HepG2 (cell line): ENCODE measurements around the gene PLLP. TPM values are rescaled to one million over a fixed set of nuclear protein-coding genes. Genes with fewer than 3 reads are reported as not detected.

ENCODE experiments used
- DMTF1 ChIP-seq: sonication (generic); formaldehyde crosslinking; IDR thresholded peaks from 2 replicates; pipeline ENCODE4 v1.4.0; 2020; ENCODE audit warnings: mild to moderate bottlenecking, missing genetic modification reagents
- HIC2 ChIP-seq: sonication (generic); formaldehyde crosslinking; IDR thresholded peaks from 2 replicates; pipeline ENCODE4 v1.9.0; 2022; ENCODE audit warnings: low read depth, missing genetic modification reagents
- HNF4G ChIP-seq, 2 experiments: sonication (generic) in 1 of 2; formaldehyde crosslinking in 1 of 2; IDR thresholded peaks; 2 replicates each; pipeline versions ENCODE4 v1.4.0 to v1.6.1; 2011 to 2020; ENCODE audit warnings: borderline replicate concordance in 2 of 2, low read depth in 2 of 2, mild to moderate bottlenecking in 2 of 2, low read length in 1 of 2, missing genetic modification reagents in 1 of 2, moderate library complexity in 1 of 2
- JUNB ChIP-seq: sonication (generic); formaldehyde crosslinking; IDR thresholded peaks from 2 replicates; pipeline ENCODE4 v1.8.0; 2022; ENCODE audit warnings: missing genetic modification reagents, mild to moderate bottlenecking, borderline replicate concordance
- MXD1 ChIP-seq: sonication (generic); formaldehyde crosslinking; IDR thresholded peaks from 2 replicates; pipeline ENCODE4 v1.4.0; 2020; ENCODE audit warnings: mild to moderate bottlenecking, missing genetic modification reagents
- U2AF2 ChIP-seq: fragments of 200-400 bp; formaldehyde crosslinking; IDR thresholded peaks from 2 replicates; pipeline ENCODE4 v1.6.1; 2017; ENCODE audit warnings: low read depth, mild to moderate bottlenecking, low read length
- ZBTB7B ChIP-seq: sonication (generic); formaldehyde crosslinking; IDR thresholded peaks from 2 replicates; pipeline ENCODE4 v1.4.0; 2020; ENCODE audit warnings: missing genetic modification reagents
- ZFYVE20 ChIP-seq: sonication (generic); formaldehyde crosslinking; IDR thresholded peaks from 2 replicates; pipeline ENCODE4 v1.8.0; 2023; ENCODE audit warnings: low read depth, mild to moderate bottlenecking, moderate library complexity, missing genetic modification reagents, borderline replicate concordance
- ZNF350 ChIP-seq: sonication (generic); formaldehyde crosslinking; IDR thresholded peaks from 2 replicates; pipeline ENCODE4 v1.4.0; 2020; ENCODE audit warnings: mild to moderate bottlenecking, low read depth, missing genetic modification reagents, borderline replicate concordance
- ZNF572 ChIP-seq: sonication (generic); formaldehyde crosslinking; IDR thresholded peaks from 2 replicates; pipeline ENCODE4 v1.5.1; 2020; ENCODE audit warnings: mild to moderate bottlenecking, missing genetic modification reagents
- ZNF615 ChIP-seq: sonication (generic); formaldehyde crosslinking; IDR thresholded peaks from 2 replicates; pipeline ENCODE4 v1.5.0; 2020; ENCODE audit warnings: mild to moderate bottlenecking, missing genetic modification reagents, borderline replicate concordance
- ZNF652 ChIP-seq: IDR thresholded peaks from 2 replicates; pipeline ENCODE4 v1.6.1; 2016; ENCODE audit warnings: low read depth, borderline replicate concordance
- polyA plus RNA-seq, 8 experiments: library from polyadenylated mRNA; depleted of rRNA in 3 of 8; stranded (reverse) in 7 of 8; unstranded in 1 of 8; fragments of >200 nt; fragmentation: Illumina TruSeq in 4 of 8; extraction: Trizol in 4 of 8; gene quantifications; 2 replicates each; pipeline versions ENCODE4 v1.2.1 to v1.2.3, GENCODE V29; 2011 to 2016; ENCODE audit warnings: low read depth in 4 of 8, missing spikeins in 1 of 8, mixed read lengths in 1 of 8; ENCODE audit not compliant: insufficient read depth in 1 of 8
- total RNA-seq, 5 experiments: library from RNA; depleted of rRNA; stranded (reverse); fragments of >200 nt; fragmentation: Illumina TruSeq; extraction: Trizol; gene quantifications; 2 replicates each; pipeline ENCODE4 v1.2.3, GENCODE V29; 2016; ENCODE audit warnings: low read depth in 1 of 5
- TF ChIP-seq, protein P1 (sequence below): sonication (generic); formaldehyde crosslinking; IDR thresholded peaks from 2 replicates; pipeline ENCODE4 v1.5.1; 2020; ENCODE audit warnings: missing genetic modification reagents, mild to moderate bottlenecking, borderline replicate concordance

The PLLP gene
- total and polyA plus RNA-seq, 2 of the 13 experiments (the other 11 are each of a cell fraction or from before 2014, with no cell fraction given) = 60.6 to 127 TPM

DNA sequence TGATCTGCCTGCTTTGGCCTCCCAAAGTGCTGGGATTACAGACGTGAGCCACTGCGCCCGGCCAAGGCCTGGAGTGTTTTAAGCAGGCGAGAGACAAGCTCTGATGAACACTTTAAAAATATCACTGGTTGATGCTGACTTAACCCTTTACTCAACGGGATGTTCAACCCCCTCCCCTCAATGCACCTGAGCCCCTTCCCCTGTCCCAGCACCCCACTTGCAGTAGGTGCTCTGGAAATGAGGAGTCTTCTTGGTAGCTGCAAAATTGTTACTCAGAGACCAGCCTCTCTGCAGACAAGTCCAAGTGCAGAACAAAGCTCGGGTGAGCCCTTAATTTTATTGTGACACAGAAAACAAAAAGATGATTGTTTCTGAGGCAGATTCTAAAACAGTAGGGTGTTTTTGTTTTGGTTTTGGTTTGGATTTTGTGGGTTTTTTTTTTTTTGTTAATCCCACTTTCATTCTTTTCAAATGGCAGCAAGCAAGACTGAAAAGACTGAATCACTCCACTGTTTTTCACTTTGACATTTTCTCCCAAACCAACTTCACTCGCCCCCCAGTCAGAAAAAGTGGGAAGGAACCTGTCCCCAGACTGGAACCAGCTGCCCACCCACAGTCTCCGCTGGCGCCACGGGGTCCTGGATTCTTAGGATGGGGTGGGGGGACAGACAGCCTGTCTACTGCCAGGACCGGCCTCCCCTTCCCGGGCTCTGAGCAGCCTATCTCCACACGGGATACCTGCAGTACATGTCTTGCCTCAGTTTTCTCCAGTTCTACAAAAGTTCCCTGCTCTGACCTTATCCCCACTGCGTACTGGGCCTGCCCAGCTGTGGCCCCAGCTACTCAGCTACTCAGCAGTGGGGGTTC lies 5.2 kb upstream of the PLLP start (continued):
- TF ChIP-seq ZNF615 (CRISPR knock-in tag) (no peak), DMTF1 (CRISPR knock-in tag) (no peak), MXD1 (CRISPR knock-in tag) (no peak), ZNF350 (0 out of 2 replicates have a peak, but pooled peaks have one; percentile 35), JUNB (CRISPR knock-in tag) (no peak), HIC2 (CRISPR knock-in tag) (peak; percentile 30; the same call in 1 of the 2 replicates), ZFYVE20 (CRISPR knock-in tag) (no peak), ZNF572 (0 out of 2 replicates have a peak, but pooled peaks have one; percentile 57), ZBTB7B (0 out of 2 replicates have a peak, but pooled peaks have one; percentile 14), HNF4G (IDR thresholded peaks at IDR 0.05; ENCODE audit: borderline replicate concordance, low read depth, low read length) (no peak), HNF4G (CRISPR knock-in tag; IDR thresholded peaks at IDR 0.05; ENCODE audit: borderline replicate concordance, low read depth) (no peak), U2AF2 (no peak), ZNF652 (CRISPR knock-in tag) (peak; percentile 67)
- TF ChIP-seq, protein P1, sequence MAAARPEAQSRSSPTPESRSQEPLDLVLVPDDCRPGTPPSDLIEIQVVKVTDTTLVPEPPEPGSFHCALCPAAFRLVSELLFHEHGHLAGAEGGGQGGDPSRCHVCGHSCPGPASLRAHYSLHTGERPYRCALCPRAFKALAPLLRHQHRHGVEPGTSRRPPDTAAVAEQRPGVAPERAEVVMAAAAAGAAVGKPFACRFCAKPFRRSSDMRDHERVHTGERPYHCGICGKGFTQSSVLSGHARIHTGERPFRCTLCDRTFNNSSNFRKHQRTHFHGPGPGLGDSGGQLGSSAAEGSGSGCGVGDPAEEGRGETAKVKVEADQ (CRISPR knock-in tag) = 0 out of 2 replicates have a peak, but pooled peaks have one; percentile 29
- TF ChIP-seq, all 625 proteins: peak for 8
